GM20431 (cell line): ENCODE measurements around the gene EGFL8.
"Not testable (repeated sequence)": the region's sequence is repeated elsewhere in the genome, so short reads cannot be mapped to it uniquely, and the experiment has no call there.

Source experiments
- in situ Hi-C: fragments of 300-500 bp; cut with MseI, MboI; formaldehyde crosslinking; loops from one replicate; pipeline ENCODE4 v1.15.0; 2020; ENCODE audit warnings: low sequenced_read_pairs; ENCODE audit not compliant: unreplicated experiment

EGFL8 gene

GRCh38 chr6:32144238-32144637, 20.2 kb upstream of the EGFL8 start:
- in situ Hi-C loops: not testable (repeated sequence)

GRCh38 chr6:32146287-32146686, 18.1 kb upstream of the EGFL8 start:
- in situ Hi-C loops: no loop called here

DNA sequence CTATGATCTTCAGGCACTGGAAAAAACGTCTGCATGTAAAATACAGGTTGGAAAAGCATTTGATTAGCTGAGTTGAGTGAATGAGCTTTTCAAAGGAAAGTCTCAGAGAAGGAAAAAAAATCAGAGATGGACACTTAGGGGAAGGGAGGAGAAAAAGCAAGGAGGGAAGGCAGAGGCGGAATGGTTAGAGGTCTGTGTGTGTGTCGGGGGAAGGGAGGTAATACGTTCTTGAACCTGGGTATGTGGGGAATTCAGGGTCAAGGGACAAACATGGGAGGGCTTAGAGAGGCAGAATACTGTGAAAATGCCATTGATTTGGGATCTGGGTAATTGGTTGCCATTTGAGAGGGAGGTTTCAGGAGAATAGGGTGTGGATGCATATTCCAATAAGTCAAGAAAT, 17.7 kb upstream of the EGFL8 start:
- in situ Hi-C loops: no loop called here

GRCh38 chr6:32147401-32148132, 16.8 kb upstream of the EGFL8 start:
- in situ Hi-C loops: no loop called here

GRCh38 chr6:32148289-32149091, 15.9 kb upstream of the EGFL8 start:
- in situ Hi-C loops: no loop called here

DNA sequence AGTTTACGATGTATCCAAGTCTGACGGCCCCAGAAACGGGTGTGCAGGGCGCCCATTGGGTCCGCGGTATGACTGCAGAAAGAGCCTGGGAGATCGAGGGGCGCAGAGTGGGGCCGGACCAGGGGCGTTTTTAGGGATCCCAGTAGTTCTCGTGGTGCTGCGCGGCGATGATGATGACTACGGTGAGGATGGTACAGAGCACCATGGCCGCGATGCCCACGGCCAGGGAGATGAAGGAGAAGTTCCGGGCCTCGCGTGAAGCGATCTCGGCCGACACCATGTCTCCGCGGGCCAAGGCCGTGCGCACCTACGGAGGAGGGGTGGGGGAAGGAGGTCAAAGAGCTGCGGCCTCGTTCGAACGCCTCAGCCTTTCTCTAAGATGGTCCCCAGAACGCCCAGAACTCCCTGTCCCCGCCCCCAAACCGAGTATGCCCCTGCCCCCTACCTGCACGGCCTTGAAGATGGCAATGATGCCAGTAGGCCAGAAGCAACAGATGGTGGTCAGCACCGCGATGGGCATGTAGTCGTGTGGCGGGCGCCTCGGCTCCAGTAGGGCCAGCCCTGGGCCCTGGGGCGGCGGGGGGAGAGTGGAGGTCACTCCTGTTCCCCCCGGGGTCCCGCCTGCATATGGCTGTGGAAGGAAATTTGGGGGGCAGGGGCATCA, 15.2 kb upstream of the EGFL8 start:
- in situ Hi-C loops: no loop called here

DNA sequence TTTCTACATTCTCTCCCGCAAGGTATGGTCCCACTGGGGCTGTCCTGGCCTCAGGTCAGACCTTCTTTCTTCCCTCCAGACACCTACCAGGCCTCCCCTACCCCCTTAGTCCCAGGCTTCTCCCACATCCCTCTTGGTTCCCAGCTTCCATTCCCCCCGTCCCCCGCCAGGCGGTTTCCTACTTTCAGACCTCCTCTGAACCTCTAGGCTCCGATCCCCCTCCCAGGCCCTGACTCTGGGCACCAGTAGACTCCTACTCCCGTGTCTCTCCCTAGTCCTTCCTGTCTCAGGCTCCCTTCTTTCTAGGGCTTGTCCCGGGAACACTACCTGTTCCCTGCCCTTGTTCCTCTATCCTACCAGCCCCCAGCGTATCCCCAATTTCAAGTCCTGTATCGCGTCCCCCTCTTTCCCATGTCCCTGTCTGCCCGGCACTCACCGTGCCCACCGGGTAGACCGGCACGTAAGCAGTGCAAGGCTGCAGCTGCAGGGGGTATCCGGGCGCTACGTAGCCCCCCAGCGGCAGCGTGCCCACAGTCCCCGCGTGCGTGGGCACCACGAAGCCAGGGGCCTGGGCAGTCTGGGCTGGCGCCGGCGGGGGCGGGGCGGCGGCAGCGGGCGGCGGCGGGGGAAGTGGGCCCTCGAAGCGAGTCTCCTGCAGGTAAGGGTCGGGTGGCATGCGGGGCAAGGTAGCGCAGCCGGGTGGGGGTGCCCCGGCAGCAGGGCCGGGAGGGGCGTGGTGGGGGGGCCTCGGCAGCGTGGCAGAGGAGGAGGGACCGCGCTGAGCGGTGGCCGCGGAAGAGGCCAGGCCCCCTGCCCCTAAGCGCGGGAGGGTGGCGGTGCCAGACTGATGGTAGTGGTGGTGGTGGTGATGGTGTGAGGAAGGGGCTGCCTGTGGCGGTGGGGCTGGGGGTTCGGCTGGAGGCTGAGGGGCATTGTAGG, 14.2 kb upstream of the EGFL8 start:
- in situ Hi-C loops: no loop called here

GRCh38 chr6:32151181-32151862, 13.1 kb upstream of the EGFL8 start:
- in situ Hi-C loops: no loop called here

DNA sequence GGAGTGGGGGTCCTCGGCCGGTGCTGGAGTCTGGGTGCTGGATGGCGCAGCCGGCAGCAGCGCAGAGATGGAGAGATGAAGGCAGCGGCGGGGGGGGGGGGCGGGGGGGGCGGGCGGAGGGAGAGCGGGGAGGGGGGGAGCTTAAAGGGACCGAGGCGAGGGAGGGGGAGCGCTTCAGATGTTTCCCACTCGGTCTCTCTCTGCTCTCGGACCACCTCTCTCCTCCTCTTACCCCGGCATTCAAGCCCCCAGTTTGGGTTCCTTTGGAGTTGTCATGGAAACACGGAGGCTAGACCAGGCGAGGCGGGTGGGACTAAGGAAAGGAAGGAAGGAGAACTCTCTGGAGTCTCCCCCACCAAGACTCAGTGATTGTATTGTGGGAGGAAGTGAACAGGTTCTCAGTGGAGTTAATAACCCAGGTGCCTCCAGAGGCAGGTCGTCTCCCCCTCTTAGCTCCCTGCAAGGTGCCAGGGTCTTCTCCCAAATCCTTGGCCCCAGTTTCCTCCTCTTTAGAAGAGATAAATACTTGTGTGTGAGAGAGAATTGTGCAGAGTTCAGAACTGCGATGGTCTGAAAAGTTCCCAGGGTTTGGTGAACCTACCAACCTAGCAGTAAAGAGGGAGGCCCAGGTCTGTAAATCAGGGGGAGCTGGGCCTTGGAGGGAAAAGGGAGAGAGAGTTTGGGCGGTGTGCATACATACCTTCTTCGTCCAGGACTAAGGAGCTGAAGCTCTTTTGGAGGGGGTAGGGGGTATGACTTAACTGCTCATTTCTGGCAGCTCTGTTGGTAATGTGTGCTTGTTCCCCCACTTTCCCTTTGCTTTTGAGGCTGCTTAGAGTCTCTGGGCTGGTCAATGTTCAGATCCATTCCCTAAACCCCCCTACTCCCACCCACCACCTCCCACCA, 12.3 kb upstream of the EGFL8 start, which contains the start of gene PRRT1:
Gene PRRT1, minus strand, starts transcription at position 77 of the 906 bp plus-strand sequence. CDS start 112 bp downstream, outside the sequence.
- in situ Hi-C loops: no loop called here

DNA sequence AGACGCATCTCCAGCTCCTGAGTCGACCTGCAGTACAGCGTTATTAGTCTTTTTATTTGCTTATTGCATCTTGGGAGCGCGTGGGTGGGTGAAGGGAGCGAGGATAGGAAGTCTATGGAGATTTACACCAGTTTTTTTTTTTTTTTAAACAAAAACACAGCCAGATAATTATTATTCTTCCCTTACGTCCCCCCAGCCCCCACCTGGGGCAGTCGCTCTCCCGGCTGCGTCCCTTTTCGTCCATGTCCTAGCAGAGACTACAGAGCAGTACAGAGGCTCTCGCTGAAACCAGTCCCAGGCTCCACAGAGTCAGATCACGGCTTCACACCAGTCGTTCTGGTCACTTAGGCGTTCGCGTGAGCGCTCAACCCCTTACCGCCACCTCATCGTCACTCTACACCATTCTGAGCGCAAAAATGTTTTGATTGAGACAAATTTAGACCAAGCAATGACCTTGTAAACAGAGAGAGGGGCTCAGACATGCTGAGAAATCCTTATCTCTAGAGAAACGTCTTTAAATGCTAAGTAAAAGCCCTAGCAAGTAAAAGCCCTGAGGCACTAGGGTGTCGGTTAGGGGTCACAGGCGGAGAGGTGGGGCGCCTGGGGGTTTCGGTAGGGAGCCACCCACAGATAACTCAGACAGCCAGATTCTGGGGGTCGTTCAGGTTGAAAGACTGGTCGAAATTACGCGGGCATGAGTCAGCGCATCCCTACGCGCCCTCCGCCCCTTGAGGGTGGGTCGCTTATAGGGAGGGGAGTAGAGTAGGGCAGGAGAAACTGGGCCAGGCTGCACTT, 11.4 kb upstream of the EGFL8 start:
- in situ Hi-C loops: no loop called here

DNA sequence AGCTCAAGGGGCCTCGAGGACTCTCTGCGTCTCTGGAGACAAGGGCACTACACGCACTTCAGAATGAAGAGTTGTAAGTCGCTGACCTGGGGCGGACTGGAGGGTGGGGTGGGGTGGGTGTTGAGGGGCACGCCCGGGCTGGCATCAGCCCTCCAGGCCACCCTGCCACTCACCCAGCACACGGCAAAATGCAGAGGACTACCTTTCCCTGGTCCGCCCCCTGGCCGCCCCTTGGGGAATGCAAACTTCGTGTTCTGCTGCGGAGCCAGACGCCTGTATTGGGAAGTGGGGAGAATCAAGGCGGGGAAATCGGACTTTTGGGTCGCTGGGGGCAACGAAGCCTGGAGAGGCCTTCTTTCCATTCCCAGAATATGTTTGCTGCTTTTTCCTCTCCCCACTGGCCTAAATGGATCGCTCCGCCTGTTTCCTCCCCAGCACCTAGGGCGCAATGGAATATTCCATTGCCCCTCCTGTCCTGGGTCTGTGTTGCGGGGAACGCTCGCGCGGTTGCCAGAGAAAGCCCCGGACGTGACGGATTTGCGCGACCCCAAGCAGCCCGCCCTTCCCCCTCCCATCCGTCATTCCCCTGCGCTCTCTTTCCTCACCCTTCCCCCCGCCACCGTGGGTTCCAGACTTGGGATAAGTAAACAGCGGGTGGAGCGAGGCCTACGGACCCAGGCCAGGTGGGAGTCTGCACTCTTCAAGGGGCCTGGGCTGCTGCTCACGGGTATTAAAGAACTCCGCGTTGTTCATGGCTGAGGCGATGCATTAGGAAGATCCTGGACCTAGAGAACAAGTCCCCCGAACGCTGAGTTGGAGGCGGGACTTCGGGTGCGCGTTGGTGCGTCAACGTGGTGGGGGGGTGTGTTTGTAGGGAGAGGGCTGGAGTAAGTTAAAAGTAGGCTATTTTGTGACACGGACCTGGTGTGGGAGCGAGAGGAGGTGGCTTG, 10.6 kb upstream of the EGFL8 start, which contains the start of gene PPT2:
Gene PPT2, plus strand, starts transcription at position 578 of the 950 bp plus-strand sequence. CDS start 454 bp downstream, outside the sequence.
- in situ Hi-C loops: no loop called here

GRCh38 chr6:32154514-32155161, 9.8 kb upstream of the EGFL8 start:
- in situ Hi-C loops: no loop called here

DNA sequence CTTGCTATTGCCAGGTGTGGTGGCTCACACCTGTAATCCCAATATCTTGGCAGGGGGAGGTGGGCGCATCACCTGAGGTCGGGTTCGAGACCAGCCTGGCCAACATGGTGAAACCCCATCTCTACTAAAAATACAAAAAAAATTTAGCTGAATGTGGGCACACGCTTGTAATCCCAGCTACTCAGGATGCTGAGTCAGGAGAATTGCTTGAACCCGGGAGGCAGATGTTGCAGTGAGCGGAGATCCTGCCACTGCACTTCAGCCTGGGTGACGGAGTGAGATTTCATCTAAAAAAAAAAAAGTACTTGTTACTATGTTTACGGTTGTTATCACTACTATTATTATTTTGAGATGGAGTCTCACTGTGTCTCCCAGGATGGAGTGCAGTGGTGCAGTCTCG, 7.5 kb upstream of the EGFL8 start:
- in situ Hi-C loops: no loop called here

- in situ Hi-C loops: no loop called here
Observed at GRCh38 chr6:32158052-32158451, 6.3 kb upstream of the EGFL8 start.

DNA sequence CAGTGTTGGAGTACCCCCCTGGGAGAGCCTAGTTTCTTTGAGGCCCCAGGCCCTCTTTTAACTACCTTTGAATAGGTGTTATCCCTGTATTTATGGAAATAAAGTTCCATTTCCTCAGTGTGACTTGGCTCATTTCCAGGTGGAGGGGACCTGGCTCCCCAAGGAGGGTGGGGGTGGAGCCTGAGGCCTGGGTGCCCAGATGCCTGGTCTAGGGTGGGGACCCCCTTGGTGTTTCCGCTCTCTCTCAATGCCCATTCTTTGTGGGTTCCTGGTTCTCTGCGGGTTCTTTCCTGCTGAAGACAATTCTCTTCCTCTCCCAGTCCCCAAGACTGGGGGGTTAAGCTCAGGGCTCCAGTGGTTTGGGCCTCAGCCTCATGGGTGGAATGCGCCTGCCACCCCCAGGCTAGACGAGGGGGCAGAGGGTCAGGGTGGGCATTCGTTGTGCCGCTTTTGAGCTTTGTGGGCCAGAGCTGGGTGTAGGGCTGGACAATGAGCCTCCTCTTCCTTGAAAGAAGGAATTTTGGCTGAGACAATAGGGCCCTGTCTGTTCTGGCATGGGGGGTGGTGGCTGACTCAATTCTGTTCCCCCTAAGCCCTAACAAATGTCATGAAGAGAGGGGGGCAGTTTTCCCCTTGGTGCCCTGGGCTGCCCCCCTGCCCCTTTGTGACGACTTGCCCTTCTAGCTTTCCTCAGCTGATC, 686 bp upstream of the EGFL8 start:
- in situ Hi-C loops: no loop called here
